ENCODE measurements around the gene ZNF491. TPM values are rescaled to one million over a fixed set of nuclear protein-coding genes. Genes with fewer than 3 reads are reported as not detected.
A peak's percentile ranks its signal among the peaks of the same experiment; 100 is the strongest.

ZNF491 gene
- 2.4 TPM for total RNA-seq
- long read RNA-seq, partial matches to known transcripts, result 0 of 2 reads
- long read RNA-seq, other reads (novel, unspliced or antisense), result 1 of 2 reads

GRCh38 chr19:11798391-11799330 lies at the start of gene ZNF491:
Gene ZNF491 (plus strand): TSS chr19:11798523. CDS start chr19:11805954, 7,431 bp downstream.
- H3K9me3 ChIP-seq (replicated peaks), result no peaks in the 10 kb centered on the region
- peak within 1 kb of the TSS; percentile 94 for H3K27ac ChIP-seq (replicated peaks)
- no peaks in the 10 kb centered on the region for H3K27me3 ChIP-seq (ENCODE audit: low read depth)
- intact Hi-C loops (cut with micrococcal nuclease), result no loop called here
- H3K36me3 ChIP-seq, result no peaks in the 10 kb centered on the region
- TF ChIP-seq, protein P1, sequence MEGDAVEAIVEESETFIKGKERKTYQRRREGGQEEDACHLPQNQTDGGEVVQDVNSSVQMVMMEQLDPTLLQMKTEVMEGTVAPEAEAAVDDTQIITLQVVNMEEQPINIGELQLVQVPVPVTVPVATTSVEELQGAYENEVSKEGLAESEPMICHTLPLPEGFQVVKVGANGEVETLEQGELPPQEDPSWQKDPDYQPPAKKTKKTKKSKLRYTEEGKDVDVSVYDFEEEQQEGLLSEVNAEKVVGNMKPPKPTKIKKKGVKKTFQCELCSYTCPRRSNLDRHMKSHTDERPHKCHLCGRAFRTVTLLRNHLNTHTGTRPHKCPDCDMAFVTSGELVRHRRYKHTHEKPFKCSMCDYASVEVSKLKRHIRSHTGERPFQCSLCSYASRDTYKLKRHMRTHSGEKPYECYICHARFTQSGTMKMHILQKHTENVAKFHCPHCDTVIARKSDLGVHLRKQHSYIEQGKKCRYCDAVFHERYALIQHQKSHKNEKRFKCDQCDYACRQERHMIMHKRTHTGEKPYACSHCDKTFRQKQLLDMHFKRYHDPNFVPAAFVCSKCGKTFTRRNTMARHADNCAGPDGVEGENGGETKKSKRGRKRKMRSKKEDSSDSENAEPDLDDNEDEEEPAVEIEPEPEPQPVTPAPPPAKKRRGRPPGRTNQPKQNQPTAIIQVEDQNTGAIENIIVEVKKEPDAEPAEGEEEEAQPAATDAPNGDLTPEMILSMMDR (IDR thresholded peaks at IDR 0.05; ENCODE audit: borderline replicate concordance), result peak; percentile 51
- peaks cover 27% of the 10 kb centered on the region for H3K4me1 ChIP-seq
- peak; percentile 93 for DNase-seq
- peak within 1 kb of the TSS; percentile 92 for H3K4me3 ChIP-seq

GRCh38 chr19:11749751-11750150 lies 48.6 kb upstream of the ZNF491 start:
- no peaks in the 10 kb centered on the region for H3K36me3 ChIP-seq
- TF ChIP-seq, protein P1 (IDR thresholded peaks at IDR 0.05; ENCODE audit: borderline replicate concordance), result no peak
- no peak for DNase-seq
- H3K9me3 ChIP-seq (replicated peaks), result peaks cover 67% of the 10 kb centered on the region
- H3K4me3 ChIP-seq, result no peak overlapping the region
- no peak overlapping the region for H3K27ac ChIP-seq (replicated peaks)
- intact Hi-C loops (cut with micrococcal nuclease), result no loop called here
- H3K27me3 ChIP-seq (ENCODE audit: low read depth), result no peaks in the 10 kb centered on the region
- H3K4me1 ChIP-seq, result no peaks in the 10 kb centered on the region

DNA sequence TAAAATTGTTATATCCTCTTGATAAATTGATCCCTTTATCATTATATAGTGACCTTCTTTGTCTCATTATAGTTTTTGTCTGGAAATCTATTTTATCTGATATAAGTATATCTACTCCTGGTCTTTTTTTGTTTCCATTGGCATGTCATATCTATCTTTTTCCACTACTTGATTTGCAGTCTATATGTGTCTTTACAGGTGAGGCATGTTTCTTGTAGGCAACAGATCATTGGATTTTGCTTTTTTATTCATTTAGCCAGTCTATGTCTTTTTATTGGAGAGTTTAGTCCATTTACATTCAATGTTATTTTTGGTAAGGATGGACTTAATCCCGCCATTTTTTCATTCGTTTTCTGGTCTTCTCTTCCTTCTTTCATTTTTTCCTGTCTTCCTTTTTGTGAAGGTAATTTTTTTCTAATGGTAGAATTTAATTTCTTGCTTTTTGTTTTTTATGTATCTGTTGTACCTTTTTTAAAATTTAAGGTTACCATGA lies 46.0 kb upstream of the ZNF491 start:
- peaks cover 74% of the 10 kb centered on the region for H3K9me3 ChIP-seq (replicated peaks)
- no peak for DNase-seq
- TF ChIP-seq, protein P1 (IDR thresholded peaks at IDR 0.05; ENCODE audit: borderline replicate concordance), result no peak
- H3K27me3 ChIP-seq (ENCODE audit: low read depth), result no peaks in the 10 kb centered on the region
- no peak overlapping the region for H3K4me3 ChIP-seq
- no peaks in the 10 kb centered on the region for H3K4me1 ChIP-seq
- no peaks in the 10 kb centered on the region for H3K36me3 ChIP-seq
- no peak overlapping the region for H3K27ac ChIP-seq (replicated peaks)
- intact Hi-C loops (cut with micrococcal nuclease), result no loop called here

GRCh38 chr19:11754663-11755062 lies 43.7 kb upstream of the ZNF491 start:
- Histone ChIP-seq H3K4me1 (no peaks in the 10 kb centered on the region), H3K27ac (replicated peaks) (no peak overlapping the region), H3K27me3 (ENCODE audit: low read depth) (no peaks in the 10 kb centered on the region), H3K9me3 (replicated peaks) (peaks cover 57% of the 10 kb centered on the region), H3K36me3 (no peaks in the 10 kb centered on the region), H3K4me3 (no peak overlapping the region)
- intact Hi-C loops (cut with micrococcal nuclease), result no loop called here
- DNase-seq, result no peak
- TF ChIP-seq, protein P1 (IDR thresholded peaks at IDR 0.05; ENCODE audit: borderline replicate concordance), result no peak

DNA sequence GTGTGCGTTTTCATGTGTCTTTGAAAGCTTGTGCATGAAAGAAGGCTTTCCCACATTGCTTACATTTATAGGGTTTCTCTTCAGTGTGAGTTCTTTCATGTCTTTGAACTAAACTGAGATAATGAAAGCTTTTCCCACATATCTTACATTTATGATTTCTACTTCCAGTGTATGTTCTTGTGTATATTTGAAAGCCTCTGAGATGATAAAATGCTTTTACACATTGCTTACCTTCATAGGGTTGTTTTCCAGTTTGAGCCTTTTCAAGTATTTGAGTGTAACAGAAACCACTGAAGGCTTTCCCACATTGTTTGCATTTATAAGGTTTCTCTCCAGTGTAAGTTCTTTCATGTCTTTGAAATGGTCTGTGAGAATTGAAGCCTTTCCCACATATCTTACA lies 41.4 kb upstream of the ZNF491 start:
- Histone ChIP-seq H3K36me3 (no peaks in the 10 kb centered on the region), H3K4me3 (no peak overlapping the region), H3K4me1 (no peaks in the 10 kb centered on the region), H3K9me3 (replicated peaks) (peaks cover 36% of the 10 kb centered on the region), H3K27ac (replicated peaks) (no peak overlapping the region), H3K27me3 (ENCODE audit: low read depth) (no peaks in the 10 kb centered on the region)
- DNase-seq, result no peak
- TF ChIP-seq, protein P1 (IDR thresholded peaks at IDR 0.05; ENCODE audit: borderline replicate concordance), result no peak
- intact Hi-C loops (cut with micrococcal nuclease), result no loop called here
